Endodermal cell (in vitro differentiated cells): Measurements from ENCODE around the gene MTA3. TPM values are rescaled to one million over a fixed set of nuclear protein-coding genes. Genes with fewer than 3 reads are reported as not detected.
"Not testable (repeated sequence)": the region's sequence is repeated elsewhere in the genome, so short reads cannot be mapped to it uniquely, and the experiment has no call there.

ENCODE experiments used
- DNase-seq: peaks from one replicate; pipeline ENCODE4 v3.0.0-alpha.2; 2017
- H3K27ac ChIP-seq: 2 replicates; pipeline ENCODE4 v1.5.1; 2013; ENCODE audit warnings: mild to moderate bottlenecking, low read depth, low read length, moderate library complexity
- H3K27me3 ChIP-seq: 2 replicates; pipeline ENCODE4 v1.6.1; 2013; ENCODE audit warnings: mild to moderate bottlenecking, low read length, moderate library complexity; ENCODE audit not compliant: insufficient read depth, control insufficient read depth, poor library complexity, severe bottlenecking
- H3K36me3 ChIP-seq: 2 replicates; pipeline ENCODE4 v1.7.0; 2013; ENCODE audit warnings: mild to moderate bottlenecking, low read length, moderate library complexity; ENCODE audit not compliant: control insufficient read depth, insufficient read depth
- H3K4me1 ChIP-seq: one replicate; pipeline ENCODE4 v1.7.0; 2013; ENCODE audit warnings: low read length; ENCODE audit not compliant: control insufficient read depth, insufficient read depth
- H3K4me3 ChIP-seq: 2 replicates; pipeline ENCODE4 v1.5.1; 2013; ENCODE audit warnings: mild to moderate bottlenecking, low read length, moderate library complexity
- H3K9ac ChIP-seq: 2 replicates; pipeline ENCODE4 v1.6.1; 2013; ENCODE audit warnings: mild to moderate bottlenecking, low read length, moderate library complexity; ENCODE audit not compliant: poor library complexity, severe bottlenecking; ENCODE audit errors: extremely low read depth
- H3K9me3 ChIP-seq: 2 replicates; pipeline ENCODE4 v1.6.1; 2013; ENCODE audit warnings: mild to moderate bottlenecking, low read length, moderate library complexity; ENCODE audit not compliant: control insufficient read depth
- H3K27ac Mint-ChIP-seq: 2 replicates; pipeline ENCODE4 v1.8.0; 2020; ENCODE audit warnings: mixed read lengths
- H3K27me3 Mint-ChIP-seq: 2 replicates; pipeline ENCODE4 v1.8.0; 2021; ENCODE audit warnings: mild to moderate bottlenecking, mixed read lengths; ENCODE audit not compliant: insufficient read depth
- H3K36me3 Mint-ChIP-seq: 2 replicates; pipeline ENCODE4 v1.8.0; 2020; ENCODE audit warnings: low read depth, mixed read lengths
- H3K4me1 Mint-ChIP-seq: 2 replicates; pipeline ENCODE4 v1.8.0; 2020; ENCODE audit warnings: mixed read lengths
- H3K4me3 Mint-ChIP-seq: 2 replicates; pipeline ENCODE4 v1.8.0; 2020; ENCODE audit warnings: mild to moderate bottlenecking, moderate library complexity, mixed read lengths
- H3K9me3 Mint-ChIP-seq: 2 replicates; pipeline ENCODE4 v1.8.0; 2020; ENCODE audit warnings: mild to moderate bottlenecking, mixed read lengths
- CTCF ChIP-seq: fragments of 200-600 bp; sonication (generic); conservative IDR thresholded peaks from 2 replicates; pipeline ENCODE4 v1.5.0; 2021; ENCODE audit warnings: antibody characterized with exemption, mild to moderate bottlenecking
- WGBS, 2 experiments: methylation state at CpG; one replicate each; pipeline versions ENCODE4 v1.1.5 to v1.1.7; 2013; ENCODE audit warnings: missing lambda C conversion rate in 2 of 2, mixed read lengths in 1 of 2; ENCODE audit not compliant: insufficient coverage in 1 of 2, insufficient read length in 1 of 2; 5-methylcytosine and 5-hydroxymethylcytosine counted together
- total RNA-seq, 2 donors: library from RNA; stranded (reverse); fragmentation: NEBNext Ultra II Directional in 1 of 2; extraction: Animal tissue kit (Norgen Biotek cat#: 25700) in 1 of 2; gene quantifications; 2 replicates in 1 of 2; 3 replicates in 1 of 2; pipeline ENCODE4 v1.2.1, GENCODE V29; 2021

MTA3 gene
- total RNA-seq, 2 donors from 2014 or later = 138 to 154 TPM

DNA sequence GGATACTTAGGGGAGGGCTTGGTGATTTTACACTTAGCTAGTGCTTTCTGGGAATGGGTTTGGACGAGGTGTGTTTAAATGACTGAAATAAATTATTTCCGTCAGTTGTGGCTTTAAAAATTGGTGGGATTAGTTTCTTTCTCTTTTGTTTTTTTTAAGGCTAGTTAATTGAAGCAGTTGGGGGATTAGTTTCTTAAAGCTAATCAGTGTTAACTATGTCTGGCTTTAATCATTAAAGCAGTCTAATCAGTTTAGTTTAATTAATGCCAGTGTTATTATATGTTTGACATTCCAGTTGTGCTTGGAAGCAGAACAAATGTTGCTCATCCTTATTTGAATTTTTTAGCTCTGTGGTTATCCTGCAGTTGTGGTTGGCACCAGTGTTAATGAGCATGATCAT is 10.2 kb downstream of the MTA3 start:
- Mint-ChIP-seq H3K27ac (peak overlapping the region; percentile 37), H3K4me3 (no peak overlapping the region), H3K36me3 (peaks cover 82% of the 10 kb centered on the region)

GRCh38 chr2:42581257-42581656 is 12.8 kb downstream of the MTA3 start:
- Mint-ChIP-seq H3K4me3 (no peak overlapping the region), H3K9me3 (no peaks in the 10 kb centered on the region), H3K27ac (no peak overlapping the region), H3K4me1 (peaks cover 14% of the 10 kb centered on the region), H3K36me3 (peaks cover 73% of the 10 kb centered on the region), H3K27me3 (no peaks in the 10 kb centered on the region)
- Histone ChIP-seq H3K9me3 (no peaks in the 10 kb centered on the region), H3K4me1 (no peaks in the 10 kb centered on the region), H3K27me3 (no peaks in the 10 kb centered on the region), H3K27ac (no peak overlapping the region), H3K4me3 (no peak overlapping the region), H3K9ac (no peak overlapping the region), H3K36me3 (peaks cover 75% of the 10 kb centered on the region)
- WGBS, 2 experiments = 93 to 100% methylated on average over 1 to 6 of the region's 6 CpGs
- TF ChIP-seq CTCF = no peak
- DNase-seq = no peak

More for the DNA sequence above, 10.2 kb downstream of the MTA3 start:
- no peak for TF ChIP-seq CTCF
- Histone ChIP-seq H3K4me3 (peak overlapping the region; percentile 42), H3K9me3 (no peaks in the 10 kb centered on the region), H3K27me3 (no peaks in the 10 kb centered on the region), H3K27ac (no peak overlapping the region), H3K36me3 (peaks cover 75% of the 10 kb centered on the region), H3K9ac (no peak overlapping the region), H3K4me1 (no peaks in the 10 kb centered on the region)
- H3K9me3 Mint-ChIP-seq = no peaks in the 10 kb centered on the region
- 86 to 88% methylated on average over 1 to 2 of the region's 2 CpGs for WGBS, 2 experiments
- no peak for DNase-seq
- peaks cover 14% of the 10 kb centered on the region for H3K4me1 Mint-ChIP-seq
- H3K27me3 Mint-ChIP-seq = no peaks in the 10 kb centered on the region

DNA sequence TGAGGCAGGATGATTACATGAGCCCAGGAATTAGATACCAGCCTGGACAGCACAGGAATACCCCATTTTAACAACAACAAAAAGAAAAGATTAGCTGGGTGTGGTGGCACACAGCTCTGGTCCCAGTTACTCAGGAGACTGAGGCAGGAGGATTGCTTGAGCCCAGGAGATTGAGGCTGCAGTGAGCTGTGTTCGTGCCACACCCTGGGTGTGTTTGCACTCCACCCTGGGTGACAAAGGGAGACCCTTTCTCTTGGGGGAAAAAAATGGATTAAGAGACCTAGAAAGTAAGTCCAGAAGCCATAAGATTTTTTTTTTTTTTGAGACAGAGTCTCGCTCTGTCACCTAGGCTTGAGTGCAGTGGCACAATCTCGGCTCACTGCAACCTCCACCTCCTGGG is 16.2 kb downstream of the MTA3 start:
- H3K27ac ChIP-seq, H3K9ac ChIP-seq, H3K4me1 ChIP-seq, H3K27ac Mint-ChIP-seq, H3K9me3 ChIP-seq, H3K4me3 ChIP-seq, H3K27me3 Mint-ChIP-seq, DNase-seq, H3K4me1 Mint-ChIP-seq, H3K9me3 Mint-ChIP-seq, H3K4me3 Mint-ChIP-seq, H3K27me3 ChIP-seq: not testable (repeated sequence)
- peaks cover 65% of the 10 kb centered on the region for H3K36me3 ChIP-seq
- H3K36me3 Mint-ChIP-seq = peaks cover 57% of the 10 kb centered on the region
- 99% methylated on average over 3 of the region's 3 CpGs; no CpG with 5 or more reads in 1 of the 2 experiments for WGBS, 2 experiments

GRCh38 chr2:42585779-42586178 is 17.3 kb downstream of the MTA3 start:
- H3K36me3 Mint-ChIP-seq = peaks cover 59% of the 10 kb centered on the region
- H3K27ac Mint-ChIP-seq = no peak overlapping the region
- peaks cover 1% of the 10 kb centered on the region for H3K9me3 ChIP-seq

More at GRCh38 chr2:42585779-42586178, 17.3 kb downstream of the MTA3 start:
- H3K27me3 Mint-ChIP-seq = no peaks in the 10 kb centered on the region
- Histone ChIP-seq H3K4me3 (no peak overlapping the region), H3K36me3 (peaks cover 65% of the 10 kb centered on the region), H3K4me1 (no peaks in the 10 kb centered on the region), H3K27ac (no peak overlapping the region), H3K27me3 (no peaks in the 10 kb centered on the region), H3K9ac (no peak overlapping the region)
- H3K9me3 Mint-ChIP-seq = no peaks in the 10 kb centered on the region
- no peaks in the 10 kb centered on the region for H3K4me1 Mint-ChIP-seq
- TF ChIP-seq CTCF = no peak
- DNase-seq = no peak
- 91 to 94% methylated on average over 4 of the region's 4 CpGs for WGBS, 2 experiments
- no peak overlapping the region for H3K4me3 Mint-ChIP-seq
